T-helper 22 cell (primary cell): Measurements from ENCODE around the gene HIGD1C.
"Not testable (repeated sequence)": the region's sequence is repeated elsewhere in the genome, so short reads cannot be mapped to it uniquely, and the experiment has no call there.

Experiments
- DNase-seq: peaks from one replicate; pipeline ENCODE4 v3.0.0-alpha.2; 2020; ENCODE audit warnings: low read depth

The HIGD1C gene

DNA sequence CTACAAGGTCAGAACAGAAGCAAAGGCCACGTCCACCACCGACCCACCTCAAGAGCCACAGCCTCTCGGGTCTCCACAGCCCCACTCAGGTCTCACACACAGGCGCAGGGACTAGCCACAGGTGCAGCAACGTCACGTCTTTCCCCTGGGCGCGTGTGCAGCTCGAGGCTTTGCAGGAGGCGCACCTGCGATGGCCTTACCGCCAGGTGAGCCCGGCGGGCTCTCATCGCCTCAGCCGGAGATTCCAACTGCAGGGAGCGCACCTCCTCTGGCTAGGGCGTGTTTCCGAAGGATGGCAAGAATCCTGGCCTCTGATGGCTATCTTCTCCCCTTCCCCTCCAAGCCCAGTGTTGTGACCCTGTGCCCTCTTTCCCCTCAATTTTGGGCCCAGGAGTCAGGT lies at the start of gene HIGD1C:
TSS of gene HIGD1C (plus strand) at position 35 of the 400 bp plus-strand sequence. CDS start 1,455 bp downstream, outside the sequence.
- DNase-seq = no peak

- not testable (repeated sequence) for DNase-seq
Observed at GRCh38 chr12:50908479-50908878, 43.9 kb upstream of the HIGD1C start.

- DNase-seq = not testable (repeated sequence)
Observed at GRCh38 chr12:50912361-50912760, 40.0 kb upstream of the HIGD1C start.

DNA sequence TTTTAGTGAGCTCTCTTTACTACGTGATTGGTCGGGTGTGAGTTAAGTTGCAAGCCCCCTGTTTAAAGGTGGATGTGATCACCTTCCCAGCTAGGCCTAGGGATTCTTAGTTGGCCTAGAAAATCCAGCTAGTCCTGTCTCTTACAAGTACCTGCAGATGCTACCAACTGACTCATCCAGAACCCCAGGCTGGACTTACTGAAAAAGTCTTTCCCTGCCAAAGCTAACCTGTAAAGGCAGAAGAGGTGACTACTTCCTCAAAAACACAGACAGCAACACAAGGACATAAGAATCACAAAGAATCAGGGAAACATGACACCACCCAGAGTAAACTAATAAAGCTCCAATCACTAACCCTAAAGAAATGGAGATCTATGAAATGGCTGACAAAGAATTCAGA lies 39.1 kb upstream of the HIGD1C start:
- DNase-seq = no peak

- DNase-seq = no peak
Observed at GRCh38 chr12:50914872-50915484, 37.4 kb upstream of the HIGD1C start.

DNA sequence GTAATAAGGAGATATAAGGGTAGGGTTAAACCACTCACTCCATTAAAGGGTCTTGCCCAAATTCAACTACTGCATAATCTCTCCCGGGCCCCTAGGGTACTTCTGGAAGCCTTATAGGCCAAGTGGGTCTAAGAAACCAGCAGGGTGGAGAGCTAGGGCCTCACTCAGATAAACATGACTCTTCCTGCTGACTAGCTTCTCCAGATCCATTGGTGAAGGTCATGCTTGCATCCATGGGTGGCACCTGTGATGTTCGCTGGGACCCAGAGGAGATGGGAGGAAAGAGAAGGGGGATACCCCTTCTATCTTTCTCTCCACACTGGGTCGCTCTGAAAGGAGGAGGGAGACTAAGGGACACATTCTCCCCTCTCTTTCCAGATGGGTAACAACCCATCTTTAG lies 36.1 kb upstream of the HIGD1C start:
- DNase-seq = no peak

DNA sequence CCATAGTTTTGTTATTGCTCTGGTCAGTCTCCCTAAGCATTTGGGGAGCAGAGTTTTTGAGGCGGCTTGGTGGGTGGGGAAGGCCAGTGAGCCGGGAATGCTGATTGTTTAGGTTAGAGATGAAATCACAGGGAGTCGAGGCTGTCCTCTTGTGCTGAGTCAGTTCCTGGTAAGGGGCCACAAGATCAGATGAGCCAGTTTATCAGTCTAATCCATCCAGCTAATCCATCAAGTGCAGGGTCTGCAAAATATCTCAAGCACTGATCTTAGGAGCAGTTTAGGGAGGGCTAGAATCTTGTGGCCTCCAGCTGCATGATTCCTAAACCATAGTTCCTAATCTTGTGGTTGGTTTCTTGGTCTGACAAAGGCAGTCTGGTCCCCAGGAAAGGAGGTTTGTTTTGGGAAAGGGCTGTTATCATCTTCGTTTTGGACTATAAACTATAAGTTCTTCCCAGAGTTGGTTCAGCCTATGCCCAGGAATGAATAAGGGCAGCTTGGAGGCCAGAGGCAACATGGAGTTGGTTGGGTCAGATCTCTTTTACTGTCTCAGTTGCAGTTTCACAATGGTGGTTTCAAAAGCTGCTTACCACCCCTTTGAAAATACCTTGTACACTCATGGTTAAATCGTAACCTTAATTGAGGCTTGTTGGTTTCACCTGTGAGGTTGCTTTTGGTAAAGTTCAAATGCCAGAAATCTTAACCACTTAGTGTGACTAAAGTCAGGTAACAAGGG lies 33.6 kb upstream of the HIGD1C start:
- no peak for DNase-seq

- no peak for DNase-seq
Observed at GRCh38 chr12:50922820-50923219, 29.5 kb upstream of the HIGD1C start.

- no peak for DNase-seq
Observed at GRCh38 chr12:50923361-50924130, 28.8 kb upstream of the HIGD1C start.

GRCh38 chr12:50924131-50924438 lies 28.3 kb upstream of the HIGD1C start:
- DNase-seq = no peak

GRCh38 chr12:50924439-50925341 lies 27.7 kb upstream of the HIGD1C start:
- DNase-seq = no peak

GRCh38 chr12:50925342-50925651 lies 27.0 kb upstream of the HIGD1C start:
- DNase-seq = no peak

- no peak for DNase-seq
Observed at GRCh38 chr12:50925920-50926319, 26.4 kb upstream of the HIGD1C start.

DNA sequence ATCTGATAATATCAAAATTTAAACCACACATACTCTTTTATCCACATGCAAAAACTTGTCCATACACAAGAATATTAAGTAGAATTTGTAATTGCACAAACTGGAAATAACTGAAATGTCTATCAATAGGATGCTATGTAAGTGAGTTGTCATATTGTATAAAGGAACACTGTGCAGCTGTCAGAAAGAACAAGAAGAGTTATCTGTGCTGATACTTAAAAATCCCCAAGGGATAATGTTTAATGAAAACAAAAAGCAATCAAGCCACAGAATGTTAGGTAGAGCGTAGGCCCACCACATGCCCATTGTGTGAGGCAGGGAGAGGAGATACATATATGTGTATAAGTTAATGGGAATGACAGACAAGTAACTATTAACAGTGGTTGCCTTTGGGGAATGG lies 25.9 kb upstream of the HIGD1C start:
- DNase-seq = no peak

GRCh38 chr12:50926932-50927331 lies 25.4 kb upstream of the HIGD1C start:
- not testable (repeated sequence) for DNase-seq

GRCh38 chr12:50927356-50927755 lies 25.0 kb upstream of the HIGD1C start:
- no peak for DNase-seq

DNA sequence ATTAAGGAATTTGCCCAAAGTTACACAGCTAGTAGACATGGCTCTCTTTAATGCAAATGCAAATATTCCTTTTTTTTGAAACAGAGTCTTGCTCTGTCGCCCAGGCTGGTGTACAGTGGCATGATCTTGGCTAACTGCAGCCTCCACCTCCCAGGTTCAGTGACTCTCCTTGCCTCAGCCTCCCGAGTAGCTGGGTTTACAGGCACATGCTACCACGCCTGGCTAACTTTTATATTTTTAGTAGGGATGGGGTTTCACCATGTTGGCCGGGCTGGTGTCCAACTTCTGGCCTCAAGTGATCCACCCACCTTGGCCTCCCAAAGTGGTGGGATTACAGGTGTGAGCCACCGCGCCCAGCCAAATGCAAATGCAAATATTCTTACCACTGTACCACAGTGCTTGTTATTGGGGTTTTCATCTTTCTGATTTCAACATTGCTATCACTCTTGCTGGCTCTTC lies 24.5 kb upstream of the HIGD1C start:
- no peak for DNase-seq

DNA sequence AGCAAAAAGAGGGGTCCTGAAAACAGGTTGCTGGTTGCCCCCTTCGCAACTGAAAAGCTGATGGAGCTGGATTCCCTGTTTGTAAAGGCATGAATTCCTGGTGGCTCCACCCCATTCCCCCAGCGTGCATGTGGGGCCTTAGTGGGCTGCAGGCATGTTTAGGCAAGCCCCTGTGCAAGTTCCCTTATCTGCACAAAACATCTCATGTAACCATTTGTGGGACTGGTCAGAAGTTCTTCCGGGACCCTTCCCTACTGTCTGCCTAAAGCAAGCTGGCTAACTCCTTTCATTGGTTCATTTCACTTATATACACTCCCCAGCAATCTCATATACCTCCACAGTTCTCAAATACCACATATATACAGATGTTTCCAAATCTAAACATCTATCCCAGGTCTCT lies 24.0 kb upstream of the HIGD1C start:
- DNase-seq = no peak

GRCh38 chr12:50929831-50930230 lies 22.5 kb upstream of the HIGD1C start:
- no peak for DNase-seq

GRCh38 chr12:50930477-50930876 lies 21.9 kb upstream of the HIGD1C start:
- not testable (repeated sequence) for DNase-seq

DNA sequence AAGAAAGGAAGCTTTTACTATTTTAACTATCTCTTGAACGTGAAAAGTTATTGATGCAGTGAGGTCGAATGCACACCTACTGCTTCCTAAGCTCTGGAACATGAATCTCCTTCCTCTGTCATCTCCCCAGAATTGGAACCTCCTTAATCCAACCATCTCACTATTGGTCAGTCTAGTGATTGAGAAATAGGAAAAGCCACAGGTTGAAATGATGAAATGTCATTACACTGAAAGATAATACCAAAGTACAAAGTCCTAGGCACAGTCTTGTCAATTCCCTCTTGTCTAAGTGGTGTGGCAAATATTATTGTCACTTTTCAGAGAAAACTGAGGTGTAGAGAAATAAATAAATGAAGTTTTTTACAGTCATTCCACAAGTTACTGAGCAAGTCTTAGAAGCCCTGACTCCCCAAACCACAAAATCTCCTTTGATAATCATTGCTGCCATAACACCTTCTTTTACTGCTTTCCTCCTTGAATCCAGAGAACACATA lies 19.5 kb upstream of the HIGD1C start:
- no peak for DNase-seq
